GM21367 (cell line): ENCODE results near the gene OVCA2.

Experiments
- ATAC-seq: cut with Tn5 transposase; IDR thresholded peaks from one replicate; pipeline ENCODE4 v1.9.1; 2021; ENCODE audit not compliant: unreplicated experiment

Gene OVCA2

GRCh38 chr17:2064520-2064971 lies 22.7 kb downstream of the OVCA2 start:
- no peak for ATAC-seq

GRCh38 chr17:2064980-2065785 lies 23.4 kb downstream of the OVCA2 start:
- no peak for ATAC-seq

DNA sequence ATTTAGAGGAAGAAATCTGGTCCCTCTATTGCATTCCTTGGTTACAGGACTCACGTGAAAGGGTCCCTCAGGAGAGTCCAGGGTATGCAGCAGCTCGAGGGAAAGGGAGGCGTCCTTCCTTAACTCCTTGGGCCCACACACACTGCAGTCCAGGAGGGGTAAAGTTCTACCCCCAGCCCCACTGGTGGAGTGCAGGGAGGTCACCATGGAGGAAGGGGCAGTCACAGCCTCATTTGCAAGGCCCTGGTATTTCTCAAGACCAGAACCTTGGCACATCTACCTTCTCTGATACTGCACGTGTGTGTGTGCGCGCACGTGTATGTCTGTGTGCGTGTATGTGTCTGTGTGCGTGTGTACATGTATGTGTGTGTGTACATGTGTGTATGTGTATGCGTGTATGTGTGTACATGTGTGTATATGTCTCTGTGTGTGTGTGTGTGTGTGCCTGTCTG lies 24.2 kb downstream of the OVCA2 start:
- no peak for ATAC-seq

- no peak for ATAC-seq
These were observed 25.3 kb downstream of the OVCA2 start for GRCh38 chr17:2067048-2067561.

DNA sequence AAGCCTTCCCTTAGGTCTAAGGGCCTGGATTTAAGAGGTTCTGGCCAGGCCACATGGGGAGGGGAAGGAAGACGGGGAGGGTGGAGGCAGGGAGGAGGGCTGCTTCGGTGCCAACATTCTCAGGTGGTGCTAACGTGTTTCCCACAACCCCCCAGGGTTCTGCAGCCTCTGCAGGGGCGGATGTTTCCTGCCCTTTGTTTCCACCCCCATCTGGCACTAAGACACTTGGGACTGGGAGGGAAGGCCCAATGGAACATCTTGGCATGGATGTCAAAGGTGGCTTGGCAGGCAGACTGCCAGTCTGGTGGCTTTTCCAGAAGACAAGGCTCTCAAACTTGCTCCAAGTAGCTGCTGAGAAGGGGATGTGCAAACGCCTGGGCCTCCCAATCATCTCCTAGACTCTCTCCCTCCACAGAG lies 25.8 kb downstream of the OVCA2 start:
- ATAC-seq = no peak

- no peak for ATAC-seq
These were observed 26.3 kb downstream of the OVCA2 start for GRCh38 chr17:2068031-2068518.

- no peak for ATAC-seq
These were observed 26.8 kb downstream of the OVCA2 start for GRCh38 chr17:2068519-2069051.

- peak; percentile 67 for ATAC-seq
These were observed 28.6 kb downstream of the OVCA2 start for GRCh38 chr17:2070241-2071023.

GRCh38 chr17:2071024-2071385 lies 29.2 kb downstream of the OVCA2 start:
- no peak for ATAC-seq

GRCh38 chr17:2071455-2072281 lies 29.8 kb downstream of the OVCA2 start:
- no peak for ATAC-seq

DNA sequence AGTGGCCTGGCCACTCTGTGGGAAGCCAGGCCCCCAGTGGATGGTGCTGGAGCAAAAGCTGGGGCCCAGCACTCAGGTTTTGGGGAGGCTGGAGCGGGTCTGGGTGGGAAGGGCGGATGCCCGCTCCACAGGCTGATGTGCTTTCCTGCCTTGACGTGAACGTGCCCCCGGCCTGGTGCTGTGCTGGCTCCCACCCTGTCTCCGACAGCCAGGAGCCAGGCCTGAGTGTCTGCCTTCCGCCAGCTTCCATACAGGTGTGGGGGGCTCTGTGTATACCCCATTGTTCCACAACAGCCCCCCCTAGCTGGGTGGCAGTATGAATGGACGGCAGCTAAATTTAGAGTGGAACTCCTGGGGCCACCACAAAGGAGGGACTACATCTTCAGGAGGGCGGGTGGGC lies 33.1 kb downstream of the OVCA2 start:
- no peak for ATAC-seq

DNA sequence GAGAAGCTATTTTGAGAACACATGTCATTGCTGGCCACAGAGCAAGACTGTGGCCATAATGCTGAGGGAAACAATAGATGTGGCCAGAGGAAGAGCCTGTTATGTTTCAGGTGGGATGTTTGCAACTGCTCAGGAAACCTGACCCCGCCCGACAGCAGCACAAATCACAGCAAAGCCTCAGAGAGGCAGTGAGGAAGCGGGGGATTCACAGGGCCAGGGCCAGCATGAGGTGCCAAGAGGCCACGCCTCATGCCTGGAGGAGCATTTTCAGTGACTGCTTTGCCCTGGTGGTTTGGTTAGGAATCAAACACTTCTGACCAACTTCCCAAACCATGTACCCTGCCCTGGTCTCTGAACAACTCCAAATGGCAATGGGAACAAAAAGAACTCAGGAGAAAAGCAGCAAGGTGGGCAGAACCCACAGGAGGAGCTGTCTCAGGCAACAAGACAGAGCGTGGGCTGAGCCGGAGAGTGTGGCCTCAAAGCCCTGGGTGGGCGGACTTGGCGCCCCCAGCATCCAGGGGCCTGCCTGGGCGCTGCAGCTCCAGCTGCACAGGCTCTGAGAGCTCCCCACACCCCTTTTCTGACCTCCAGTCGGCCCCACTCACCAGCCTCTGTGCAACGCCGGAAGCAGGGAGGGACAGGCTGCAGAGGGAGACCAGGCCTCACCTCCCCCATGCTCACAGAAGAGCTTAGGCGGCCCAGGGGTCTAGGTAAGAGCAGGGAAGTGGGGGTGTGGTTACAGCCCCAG lies 33.7 kb downstream of the OVCA2 start:
- ATAC-seq = no peak

DNA sequence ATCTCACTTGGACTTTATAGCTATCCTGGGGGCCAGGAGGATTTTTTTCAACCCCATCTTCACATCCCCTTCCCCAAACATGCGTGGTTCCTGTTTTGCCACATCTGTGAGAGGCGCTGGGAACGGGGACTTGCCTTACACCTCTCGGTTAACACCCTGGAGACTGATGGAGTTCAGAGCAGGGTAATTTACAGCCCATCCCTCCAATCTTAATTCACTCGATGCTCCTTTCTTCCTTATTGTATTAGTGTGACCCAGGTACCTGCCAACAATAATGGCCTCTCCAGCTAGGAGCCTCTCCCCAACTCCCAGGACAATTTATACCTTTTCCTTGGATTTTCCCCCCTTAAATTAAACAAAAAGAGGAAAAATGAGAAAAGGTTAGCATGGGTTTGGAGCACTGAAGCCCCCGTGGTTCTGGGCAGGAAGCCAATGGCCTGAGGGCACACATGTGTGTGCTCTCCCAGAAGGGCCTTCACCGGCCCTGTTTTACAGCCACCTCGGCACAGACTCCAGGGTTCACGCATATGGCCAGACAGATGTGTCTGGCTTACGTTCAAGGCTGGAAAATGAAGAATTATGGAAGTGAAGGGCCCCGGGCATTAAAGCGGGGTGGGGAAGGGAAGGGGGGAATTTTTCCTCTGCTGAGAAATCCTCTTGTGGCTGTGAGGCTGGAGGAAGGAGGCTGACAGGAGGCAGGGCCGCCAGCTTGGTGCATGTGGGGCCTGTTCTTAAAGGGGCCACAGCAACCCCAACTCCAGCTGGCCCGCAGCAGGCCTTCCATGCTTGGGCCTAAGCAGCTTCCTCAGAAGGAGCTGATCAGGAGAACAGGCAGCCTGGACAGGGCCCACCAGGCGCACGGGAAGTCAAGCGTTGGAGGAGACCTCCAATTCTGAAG lies 34.5 kb downstream of the OVCA2 start:
- no peak for ATAC-seq

GRCh38 chr17:2077040-2077439 lies 35.2 kb downstream of the OVCA2 start:
- ATAC-seq = no peak

- ATAC-seq = no peak
These were observed 39.7 kb downstream of the OVCA2 start for GRCh38 chr17:2081564-2081963.

DNA sequence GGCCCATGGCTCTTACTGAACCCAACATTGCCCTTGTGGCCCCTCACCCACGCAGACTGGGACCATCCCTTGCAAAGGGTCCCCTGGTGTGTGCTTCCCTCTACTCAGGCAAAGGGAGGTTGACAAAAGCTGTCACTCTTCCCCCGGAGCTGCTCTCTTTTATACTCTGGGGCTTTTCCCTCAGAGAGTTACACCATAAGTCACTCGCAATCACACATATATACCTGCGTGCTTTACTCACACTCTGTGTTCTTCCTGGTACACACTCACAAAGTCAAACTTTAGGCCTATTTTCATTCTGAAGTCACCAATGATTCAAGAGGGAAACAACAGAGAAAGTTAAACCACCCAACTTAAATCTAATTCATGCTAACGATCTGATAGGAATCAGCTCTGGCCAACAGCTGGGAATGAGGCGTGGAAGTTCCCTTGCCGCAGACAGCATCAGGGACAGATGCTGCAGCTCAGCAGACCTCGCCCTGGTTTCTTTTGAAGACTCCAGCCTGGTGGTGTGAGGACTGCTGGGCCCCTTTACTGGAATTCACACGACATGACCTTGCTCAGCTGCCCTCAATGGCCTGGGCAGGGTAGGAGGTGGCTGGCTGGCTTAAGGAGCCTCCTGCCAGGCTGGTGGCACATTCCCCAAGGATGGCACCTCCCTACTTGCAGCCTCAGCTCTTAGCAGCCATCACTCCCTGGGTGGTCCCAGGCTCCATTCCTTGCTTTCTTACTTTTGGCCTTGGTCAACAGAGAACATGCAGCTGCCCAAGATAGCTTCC lies 40.4 kb downstream of the OVCA2 start:
- ATAC-seq = no peak

- no peak for ATAC-seq
These were observed 41.8 kb downstream of the OVCA2 start for GRCh38 chr17:2083613-2084035.
